GM19328 (cell line): Measurements from ENCODE around the gene GNAZ.
"Not testable (repeated sequence)": the region's sequence is repeated elsewhere in the genome, so short reads cannot be mapped to it uniquely, and the experiment has no call there.

Experiments
- ATAC-seq: cut with Tn5 transposase; IDR thresholded peaks from one replicate; pipeline ENCODE4 v1.9.1; 2021; ENCODE audit warnings: mild to moderate bottlenecking, moderate library complexity; ENCODE audit not compliant: unreplicated experiment

GNAZ gene

DNA sequence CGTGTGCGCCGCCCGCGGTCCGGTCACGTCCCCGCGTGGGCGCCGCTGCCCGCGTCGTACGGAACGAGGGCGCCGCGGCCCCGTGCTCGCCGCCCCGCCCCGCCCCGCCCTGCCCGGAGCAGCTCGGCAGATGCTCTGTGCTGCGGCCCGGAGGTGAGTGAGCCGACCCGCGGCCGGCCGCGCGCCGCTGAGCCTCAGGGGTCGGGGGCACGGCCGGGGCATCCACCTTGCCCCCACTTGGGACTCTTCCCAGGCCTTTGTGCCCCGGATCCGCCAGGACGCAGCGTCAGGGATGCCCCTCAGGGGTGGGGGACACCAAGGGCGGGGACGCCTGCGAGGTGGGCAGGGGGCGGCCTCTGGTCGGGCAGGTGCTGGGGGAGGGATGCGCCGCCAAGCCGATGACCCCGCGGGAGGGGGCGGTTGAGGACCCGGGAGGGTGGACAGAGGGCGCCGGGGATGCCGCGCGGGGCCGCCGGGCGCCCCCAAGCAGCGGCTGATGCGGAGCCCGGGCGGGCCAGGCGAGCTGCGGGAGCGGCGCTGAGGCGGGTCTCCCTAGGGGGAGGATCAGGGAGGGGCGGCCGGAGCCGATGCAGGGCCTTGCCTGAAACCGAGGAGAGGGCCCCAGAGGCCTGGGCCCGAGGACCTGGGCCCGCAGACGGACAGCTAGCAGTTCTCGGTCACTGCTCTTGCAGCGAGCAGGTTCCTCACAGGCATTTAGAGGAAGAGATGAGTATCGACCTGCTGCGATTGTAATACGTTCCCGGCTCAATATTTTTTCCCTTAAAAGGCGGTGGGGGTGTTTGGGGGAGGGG is at the start of gene GNAZ:
GNAZ (plus strand) TSS at position 102 of the 812 bp plus-strand sequence. CDS start 25,177 bp downstream, outside the sequence.
- no peak for ATAC-seq

DNA sequence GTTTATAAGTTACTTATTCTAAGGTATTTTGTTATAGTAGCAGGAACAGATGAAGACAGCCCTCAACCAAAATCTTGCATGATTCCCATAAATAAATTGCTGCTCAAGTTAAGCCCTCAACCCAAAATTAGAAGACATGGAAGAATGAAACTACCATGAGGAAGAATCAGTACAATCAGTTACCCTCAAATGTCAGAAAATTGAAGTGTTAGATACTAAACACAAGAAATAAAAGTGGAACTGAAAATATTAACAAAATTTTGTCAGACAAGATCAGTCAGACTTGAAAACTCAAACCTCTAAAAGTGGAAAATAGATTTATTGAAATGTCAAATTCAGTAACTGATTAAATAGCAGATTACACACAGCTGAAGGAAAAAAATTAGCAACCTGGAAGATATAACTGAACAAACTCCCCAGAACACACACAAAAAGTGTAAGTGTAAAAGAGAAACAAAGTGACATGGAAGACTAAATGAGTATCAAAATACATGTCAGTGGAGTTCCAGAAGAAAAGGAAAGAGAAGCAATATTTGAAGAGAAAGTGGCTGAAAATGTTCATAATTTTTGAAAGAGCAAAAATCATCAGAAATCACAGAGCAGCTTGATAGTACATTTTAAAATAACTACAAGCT is 49.5 kb upstream of the GNAZ start:
- ATAC-seq: no peak

DNA sequence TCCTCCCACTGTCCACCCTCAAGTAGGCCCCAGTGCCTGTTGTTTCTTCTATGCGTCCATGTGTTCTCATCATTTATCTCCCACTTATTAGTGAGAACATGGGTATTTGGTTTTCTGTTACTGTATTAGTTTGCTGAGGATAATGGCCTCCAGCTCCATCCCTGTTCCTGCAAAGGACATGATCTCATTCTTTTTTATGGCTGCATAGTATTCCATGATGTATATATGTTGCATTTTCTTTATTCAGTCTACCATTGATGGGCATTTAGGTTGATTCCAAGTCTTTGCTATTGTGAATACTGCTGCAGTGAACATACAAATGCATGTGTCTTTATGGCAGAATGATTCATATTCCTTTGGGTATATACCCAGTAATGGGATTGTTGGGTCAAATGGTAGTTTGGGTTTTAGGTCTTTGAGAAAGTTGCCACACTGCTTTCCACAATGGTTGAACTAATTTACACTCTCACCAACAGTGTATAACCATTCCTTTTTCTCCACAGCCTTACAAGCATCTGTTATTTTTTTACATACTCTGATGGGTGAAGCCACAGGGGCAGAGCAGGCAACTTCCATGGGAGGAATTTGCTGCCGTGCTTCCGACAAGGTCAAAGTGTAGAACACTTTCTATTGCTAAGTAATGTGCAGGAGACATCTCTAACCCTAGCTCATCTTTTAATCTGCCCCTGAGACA is 48.5 kb upstream of the GNAZ start:
- ATAC-seq: not testable (repeated sequence)

DNA sequence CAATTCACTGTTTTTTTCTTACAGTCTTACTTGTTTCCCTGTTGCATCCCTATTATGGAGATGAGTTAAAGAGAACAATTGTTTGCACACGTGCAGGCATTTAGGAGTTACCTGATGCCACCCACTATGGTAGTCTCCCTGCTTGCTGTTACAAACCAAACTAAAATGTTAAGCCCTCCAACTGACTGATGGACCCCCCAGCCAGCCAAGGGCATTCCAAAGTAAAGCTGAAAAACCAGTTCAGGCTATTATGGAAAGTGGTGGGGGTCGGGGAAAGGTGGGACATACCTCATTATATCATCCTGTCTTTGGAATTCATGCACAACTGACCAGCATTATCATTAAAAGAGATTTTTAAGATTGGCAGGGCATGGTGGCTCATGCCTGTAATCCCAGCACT is 47.0 kb upstream of the GNAZ start:
- no peak for ATAC-seq

DNA sequence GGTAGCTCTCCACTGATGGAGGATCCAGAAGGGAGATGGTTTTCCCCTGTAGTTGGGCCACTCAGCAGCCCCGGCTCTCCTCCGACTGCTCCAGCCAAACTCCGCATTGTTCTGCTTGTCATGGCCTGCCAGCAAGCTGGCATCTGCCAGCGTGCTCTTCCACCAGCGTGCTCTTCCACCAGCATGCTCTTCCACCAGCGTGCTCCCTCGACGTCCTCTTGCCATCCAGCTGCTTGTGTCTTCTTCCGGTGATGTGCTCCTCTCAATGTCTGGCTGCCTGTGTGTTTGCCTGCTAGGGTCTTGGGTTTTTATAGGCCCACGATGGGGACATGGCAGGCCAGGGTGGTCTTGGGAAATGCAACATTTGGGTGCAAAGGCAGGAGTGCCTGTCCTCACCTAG is 43.5 kb upstream of the GNAZ start:
- no peak for ATAC-seq

DNA sequence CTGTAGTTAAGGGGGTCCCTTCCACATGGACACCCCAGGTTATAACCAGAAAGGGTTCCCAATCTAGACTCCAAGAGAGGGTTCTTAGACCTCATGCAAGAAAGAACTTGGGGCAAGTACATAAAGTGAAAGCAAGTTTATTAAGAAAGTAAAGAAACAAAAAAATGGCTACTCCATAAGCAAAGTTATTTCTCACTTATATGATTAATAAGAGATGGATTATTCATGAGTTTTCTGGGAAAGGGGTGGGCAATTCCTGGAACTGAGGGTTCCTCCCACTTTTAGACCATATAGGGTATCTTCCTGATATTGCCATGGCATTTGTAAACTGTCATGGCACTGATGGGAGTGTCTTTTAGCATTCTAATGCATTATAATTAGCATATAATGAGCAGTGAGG is 42.5 kb upstream of the GNAZ start:
- not testable (repeated sequence) for ATAC-seq

DNA sequence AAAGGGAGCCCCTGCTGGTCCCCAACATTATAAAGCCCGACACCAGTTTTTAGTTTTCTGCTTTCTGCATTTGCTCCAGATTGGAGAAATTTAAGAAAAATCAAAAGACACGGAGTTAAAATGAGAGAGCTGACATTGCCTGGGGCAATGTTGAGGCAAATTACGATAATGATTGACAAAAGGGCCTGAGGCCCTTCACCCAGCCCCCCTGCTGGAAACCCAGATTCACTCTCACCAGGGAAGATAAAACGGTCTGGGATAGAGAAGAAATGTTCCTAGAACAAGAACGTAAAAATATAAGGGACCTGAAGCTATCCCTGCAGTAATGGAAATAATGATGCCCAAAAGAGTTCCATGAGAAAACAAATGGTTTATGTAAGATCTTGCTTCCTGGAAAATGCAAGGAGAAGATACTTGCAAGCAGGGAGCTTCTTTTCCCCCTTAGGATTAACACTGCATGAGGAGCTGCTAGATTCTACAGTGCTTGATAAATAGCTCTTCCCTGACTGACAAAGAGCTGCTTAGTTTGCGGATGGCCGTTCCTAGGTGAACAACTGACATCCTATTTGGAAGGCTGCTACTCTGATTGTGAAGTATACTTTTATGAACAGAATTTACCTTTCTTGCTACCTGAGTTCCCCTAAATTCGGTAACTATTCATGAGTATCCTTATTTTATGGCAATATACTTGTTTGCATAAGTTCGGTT is 40.6 kb upstream of the GNAZ start:
- no peak for ATAC-seq

DNA sequence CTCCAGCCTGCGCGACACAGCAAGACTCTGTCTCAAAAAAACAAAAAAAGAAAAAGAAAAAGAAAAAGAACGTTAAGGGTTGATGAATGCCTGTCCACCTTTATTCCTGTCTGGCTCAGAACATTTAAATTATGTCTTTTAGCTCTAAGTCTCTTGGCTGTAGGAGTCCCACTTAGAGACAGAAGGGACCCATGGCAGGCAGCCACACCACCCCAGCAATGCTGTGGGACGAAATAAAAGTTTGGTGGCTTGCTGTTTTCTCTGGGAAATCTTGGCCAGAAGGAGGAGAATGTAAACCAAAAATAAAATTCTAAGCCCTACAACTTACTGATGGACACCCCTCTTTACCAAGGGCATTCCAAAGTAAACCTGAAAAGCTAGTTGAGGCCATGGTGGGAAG is 38.9 kb upstream of the GNAZ start:
- no peak for ATAC-seq

DNA sequence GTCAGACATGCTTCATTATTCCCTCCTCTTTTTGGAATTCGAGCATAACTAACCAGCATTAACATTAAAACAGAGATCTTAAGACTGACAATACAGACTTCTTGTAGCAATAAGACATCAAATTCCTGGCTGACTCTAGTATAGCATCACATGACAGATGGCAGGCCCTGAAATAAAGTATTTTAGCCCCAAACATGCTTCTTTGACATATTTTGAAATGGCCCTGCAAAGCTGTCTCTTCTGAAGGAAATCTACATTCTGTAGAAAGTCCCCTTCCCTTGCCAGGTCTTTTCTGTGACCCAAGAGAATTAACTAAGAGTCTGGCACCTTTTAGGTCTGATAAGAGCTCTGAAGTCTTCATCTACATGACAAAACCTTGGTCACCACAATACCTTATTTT is 38.5 kb upstream of the GNAZ start:
- ATAC-seq: no peak

DNA sequence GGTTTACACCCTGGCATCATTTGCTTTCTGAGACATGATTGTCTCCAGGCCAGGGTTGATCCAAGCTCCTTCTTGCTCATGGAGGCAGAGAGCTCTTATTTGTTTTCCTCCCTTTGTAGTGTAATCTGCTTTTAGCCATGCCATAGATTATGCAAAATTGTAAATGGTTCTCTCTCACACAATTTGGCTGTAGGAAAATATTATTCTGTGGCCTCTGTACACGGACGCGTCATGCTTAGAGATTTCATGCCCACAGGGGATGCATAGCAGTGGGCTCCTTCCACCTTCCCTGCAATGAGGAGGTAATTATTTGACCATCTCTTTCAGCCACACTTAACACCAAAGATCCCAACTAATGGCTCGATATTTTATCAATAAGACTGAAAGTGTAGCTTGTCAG is 37.7 kb upstream of the GNAZ start:
- no peak for ATAC-seq

DNA sequence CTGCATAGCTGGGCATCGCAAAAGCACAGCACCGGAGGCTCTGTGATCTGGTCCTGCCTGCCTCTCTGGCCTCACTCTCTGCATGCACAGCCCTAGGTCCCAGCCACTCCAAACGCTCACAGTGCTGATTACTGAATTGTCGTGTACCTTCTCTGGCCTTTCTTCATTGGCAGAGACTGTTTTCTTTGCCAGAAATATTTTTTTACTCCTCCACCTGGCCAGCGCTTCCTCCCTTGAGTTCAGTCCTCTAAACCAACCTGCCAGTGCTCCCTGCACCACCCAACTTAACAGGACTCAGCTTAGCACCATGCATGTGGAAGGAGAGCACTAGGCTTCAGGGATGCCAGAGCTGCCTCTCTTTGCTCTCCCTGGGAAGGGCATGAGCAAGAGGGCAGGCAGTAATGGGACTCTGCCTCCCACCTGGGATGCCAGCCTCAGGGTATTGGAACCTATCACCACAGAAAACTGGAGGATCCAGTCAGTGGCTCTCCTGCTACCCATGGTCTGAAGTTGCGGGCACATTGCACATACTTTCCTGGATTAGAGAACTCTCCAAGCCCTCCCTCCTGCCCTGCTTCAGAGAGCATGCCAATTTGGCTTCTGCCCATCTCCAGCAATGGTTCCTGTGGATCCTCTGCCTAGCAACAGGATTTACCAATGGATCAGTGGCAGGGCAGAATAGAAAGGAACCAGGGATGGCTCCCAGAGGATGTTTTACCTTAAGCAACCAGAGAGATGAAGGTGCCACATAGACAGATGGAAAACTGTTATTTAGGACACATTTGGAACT is 37.0 kb upstream of the GNAZ start:
- ATAC-seq: no peak

DNA sequence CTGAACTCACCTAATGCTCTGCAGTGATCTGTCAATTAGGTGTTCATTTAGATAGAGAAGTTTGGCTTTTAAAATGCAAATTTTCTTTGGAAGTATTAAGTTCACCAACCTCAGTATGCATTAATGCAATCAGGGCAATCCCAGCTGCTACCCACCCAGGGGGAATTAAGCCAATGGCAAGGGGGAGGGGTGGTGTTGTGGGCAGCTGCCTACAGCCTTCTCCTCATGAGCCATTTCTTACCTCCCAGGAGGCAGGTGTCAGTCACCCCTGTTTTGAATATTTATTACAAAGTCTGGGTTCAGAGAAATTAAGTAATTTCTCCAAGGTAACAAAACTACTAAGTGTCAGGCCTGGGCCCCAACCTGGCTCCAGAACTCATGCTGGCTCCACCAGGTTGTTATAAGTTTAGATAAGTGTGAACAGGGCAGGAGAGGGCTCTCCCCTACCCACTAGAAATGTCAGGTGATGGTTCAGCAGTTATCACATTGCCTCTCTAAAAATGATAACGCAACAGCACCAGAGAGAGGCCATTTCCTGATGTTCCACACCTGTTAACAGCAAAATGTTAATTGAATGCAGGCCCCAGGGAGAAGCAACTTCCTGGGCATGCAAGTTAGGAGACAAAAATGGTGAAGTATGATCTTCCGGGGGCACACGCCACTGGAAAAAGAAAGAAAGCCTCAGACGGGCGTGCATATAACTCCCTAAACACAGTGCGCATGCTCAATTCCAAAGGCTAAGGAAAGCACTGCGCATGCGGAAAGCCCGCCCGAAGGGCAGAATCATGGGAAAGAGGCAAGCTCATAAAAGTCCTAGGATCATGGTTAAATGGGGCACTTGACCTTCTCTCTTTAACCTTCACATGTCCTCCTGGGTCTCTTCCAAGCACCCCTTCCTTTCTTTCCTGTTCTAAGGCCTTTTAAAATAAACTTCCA is 35.4 kb upstream of the GNAZ start:
- no peak for ATAC-seq

DNA sequence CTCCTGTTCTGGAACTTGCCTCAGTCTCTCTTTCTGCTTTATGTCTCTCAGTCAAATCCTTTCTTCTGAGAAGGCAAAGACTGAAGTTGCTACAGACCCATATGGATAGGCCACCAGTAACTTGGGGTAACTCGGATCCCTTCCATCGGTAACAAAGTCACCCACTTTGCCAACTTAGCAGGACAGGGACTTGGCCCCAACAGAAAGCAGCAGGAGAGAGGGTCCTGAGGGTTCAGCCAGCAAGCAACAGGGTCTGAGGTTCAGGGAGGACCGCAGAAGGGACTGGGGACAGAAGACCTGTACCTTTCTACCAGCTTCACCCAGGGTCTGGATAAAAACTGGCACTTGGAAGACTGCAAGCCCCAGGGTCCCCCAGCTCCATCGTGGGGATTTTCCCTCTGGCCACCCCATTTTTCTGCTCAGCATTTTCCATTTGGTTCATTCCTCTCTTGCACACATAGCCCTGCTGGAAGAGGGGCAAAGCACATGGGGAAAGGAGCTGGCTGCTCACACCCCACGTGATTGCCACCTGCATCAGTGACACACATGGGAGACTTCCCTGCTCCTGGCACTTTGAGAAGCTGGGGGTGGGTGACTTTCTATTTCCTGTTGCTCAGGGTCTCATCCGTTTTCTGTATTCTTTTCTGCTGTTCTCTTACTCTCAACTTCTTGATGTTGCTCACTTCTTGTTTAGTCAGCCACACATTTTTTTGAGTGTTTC is 34.6 kb upstream of the GNAZ start:
- no peak for ATAC-seq

DNA sequence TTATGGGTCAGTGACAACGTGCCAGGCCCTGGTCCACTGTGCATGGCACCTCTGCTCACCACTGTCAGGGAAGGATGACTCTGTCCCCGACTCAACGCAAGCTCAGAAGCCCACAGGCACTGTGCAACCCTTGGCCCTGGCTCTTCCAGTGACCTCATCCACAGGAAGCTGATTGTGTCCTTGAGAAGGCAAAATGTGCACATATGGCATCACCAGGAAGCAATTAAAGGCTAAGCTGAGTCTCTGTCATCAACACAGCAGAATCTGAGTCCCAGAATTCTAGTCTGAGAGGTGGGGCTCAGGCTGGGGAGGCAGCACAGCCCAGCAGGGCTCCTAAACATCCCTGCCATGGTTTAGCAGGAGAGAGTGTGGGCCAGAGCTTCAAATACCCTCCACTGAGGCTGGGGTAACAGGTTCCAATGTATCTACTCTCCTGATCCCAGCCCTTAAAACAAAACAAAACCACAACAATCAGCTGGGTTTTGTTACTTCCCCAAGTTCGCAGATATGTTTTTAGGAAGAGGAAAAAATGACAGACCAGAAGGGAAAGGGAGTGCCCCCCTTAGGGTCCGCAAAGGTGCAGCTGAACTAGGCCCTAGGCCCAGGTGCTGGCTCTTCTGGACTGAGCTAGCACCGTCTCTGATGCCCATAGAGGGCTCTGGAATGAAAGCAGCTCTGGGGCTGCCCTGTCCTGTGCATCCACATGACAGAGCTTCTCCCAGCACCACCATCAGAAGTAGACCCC is 33.5 kb upstream of the GNAZ start:
- no peak for ATAC-seq

DNA sequence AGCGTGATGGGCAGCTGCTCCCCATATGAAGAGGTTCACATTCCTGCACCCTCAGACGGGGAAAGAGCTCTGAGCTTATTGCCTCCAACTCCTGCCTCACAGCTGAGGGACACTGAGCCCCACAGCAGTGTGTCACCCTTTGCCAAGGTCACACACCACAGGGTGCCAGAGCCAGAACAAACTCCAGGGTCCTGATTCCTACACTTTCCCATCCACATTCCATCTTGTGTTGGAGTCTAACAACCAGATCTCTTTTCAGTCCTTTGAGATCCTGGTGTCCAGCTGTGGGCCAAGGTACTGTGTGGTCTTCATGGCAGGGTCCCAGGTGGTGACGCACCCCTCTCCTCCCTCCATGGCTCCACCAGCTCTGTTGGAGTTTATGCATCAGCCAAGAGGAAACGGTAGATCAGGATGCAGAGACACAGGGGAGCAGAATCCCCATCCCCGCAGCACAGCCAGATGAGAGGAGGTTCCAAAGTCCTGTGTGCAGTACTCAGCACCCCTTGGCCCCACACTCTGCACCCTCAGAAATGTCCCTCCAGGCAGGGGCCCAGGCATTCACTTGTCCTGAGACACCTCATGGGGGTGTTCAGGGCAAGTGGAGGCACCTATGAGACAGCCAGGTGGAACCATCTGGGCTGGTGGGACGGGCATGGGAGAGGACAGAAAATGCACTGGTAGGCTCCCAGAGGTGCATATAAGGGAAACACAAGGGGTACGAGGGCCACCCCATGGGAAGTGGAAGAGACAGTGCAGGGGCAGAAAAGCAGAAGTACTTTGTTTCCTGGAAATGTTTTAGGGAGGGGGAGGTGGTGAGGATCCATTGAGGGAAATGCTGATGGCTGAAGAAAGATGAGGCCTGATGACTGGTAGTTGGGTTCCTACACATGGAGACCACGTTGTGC is 32.6 kb upstream of the GNAZ start:
- ATAC-seq: no peak

DNA sequence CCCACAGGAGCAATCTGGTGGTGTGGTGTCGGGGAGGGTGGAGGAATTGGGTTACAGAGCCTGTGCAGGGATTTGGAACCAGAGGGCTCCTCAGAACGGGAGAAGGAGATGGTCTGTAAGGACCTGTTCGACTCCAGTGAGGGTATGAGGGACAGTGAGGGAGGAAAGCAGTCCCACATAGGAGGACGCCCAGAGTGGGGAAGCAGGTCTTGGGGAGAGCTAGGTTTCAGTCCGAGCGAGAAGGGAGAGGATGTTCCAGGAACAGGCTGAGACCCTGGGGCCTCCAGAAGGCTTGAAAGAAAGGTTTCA is 32.0 kb upstream of the GNAZ start:
- ATAC-seq: no peak

DNA sequence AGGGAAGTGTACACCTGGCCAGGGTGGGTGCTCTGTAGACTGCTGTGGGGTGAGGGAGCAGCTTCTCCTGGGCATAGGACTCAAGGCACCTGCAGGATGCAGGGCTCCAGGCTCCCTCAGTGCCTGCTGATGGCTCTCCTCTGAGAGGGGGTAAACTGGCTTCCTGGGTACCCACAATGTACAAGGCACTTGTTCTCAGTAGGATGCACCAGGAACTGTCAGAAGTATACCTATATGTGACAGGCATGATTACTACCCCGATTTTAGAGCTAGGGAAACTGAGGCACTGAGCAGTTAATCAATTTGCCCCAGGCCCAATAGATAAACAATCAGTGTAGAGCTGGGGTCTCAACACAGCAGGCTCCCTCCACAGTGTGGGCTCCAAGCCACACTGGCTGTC is 31.4 kb upstream of the GNAZ start:
- ATAC-seq: no peak
